Measurements from ENCODE around the gene SPATA32. TPM values are rescaled to one million over a fixed set of nuclear protein-coding genes. Genes with fewer than 3 reads are reported as not detected.

Gene SPATA32
- total RNA-seq, 2 donors from 2014 or later: 0.62 to 0.81 TPM

GRCh38 chr17:45230787-45231480 is 31.0 kb downstream of the SPATA32 start:
- H3K4me3 Mint-ChIP-seq: peak overlapping the region; percentile 90
- peak; percentile 54 for DNase-seq (ENCODE audit: low spot score)
- H3K27ac Mint-ChIP-seq: peak overlapping the region; percentile 100
- H3K27me3 Mint-ChIP-seq: no peaks in the 10 kb centered on the region
- H3K9me3 Mint-ChIP-seq: no peaks in the 10 kb centered on the region
- peaks cover 10% of the 10 kb centered on the region for H3K36me3 Mint-ChIP-seq
- peaks cover 73 to 76% of the 10 kb centered on the region in 2 donors for H3K4me1 Mint-ChIP-seq (ENCODE audit: low read depth in 2 of 2)
- no peak for ATAC-seq

GRCh38 chr17:45230410-45230786 is 31.5 kb downstream of the SPATA32 start:
- no peaks in the 10 kb centered on the region for H3K27me3 Mint-ChIP-seq
- peaks cover 10% of the 10 kb centered on the region for H3K36me3 Mint-ChIP-seq
- H3K4me1 Mint-ChIP-seq (ENCODE audit: low read depth in 2 of 2): peaks cover 72 to 76% of the 10 kb centered on the region in 2 donors
- ATAC-seq: no peak
- H3K27ac Mint-ChIP-seq: peak overlapping the region; percentile 100
- H3K4me3 Mint-ChIP-seq: peak overlapping the region; percentile 90
- H3K9me3 Mint-ChIP-seq: no peaks in the 10 kb centered on the region
- no peak for DNase-seq (ENCODE audit: low spot score)

GRCh38 chr17:45229681-45230409 is 32.0 kb downstream of the SPATA32 start:
- Mint-ChIP-seq H3K9me3 (no peaks in the 10 kb centered on the region), H3K4me1 (ENCODE audit: low read depth in 2 of 2) (peaks cover 72 to 76% of the 10 kb centered on the region in 2 donors), H3K36me3 (peaks cover 5% of the 10 kb centered on the region), H3K27me3 (no peaks in the 10 kb centered on the region), H3K4me3 (peak overlapping the region; percentile 90), H3K27ac (peak overlapping the region; percentile 100)
- ATAC-seq (peak; percentile 24 to 67), DNase-seq (ENCODE audit: low spot score) (peak; percentile 89)

- no peaks in the 10 kb centered on the region for H3K27me3 Mint-ChIP-seq
- peak overlapping the region; percentile 100 for H3K27ac Mint-ChIP-seq
- no peaks in the 10 kb centered on the region for H3K9me3 Mint-ChIP-seq
- DNase-seq (ENCODE audit: low spot score) (peak; percentile 97), ATAC-seq (peak; percentile 70 to 81)
- peak overlapping the region; percentile 90 for H3K4me3 Mint-ChIP-seq
- peaks cover 76 to 80% of the 10 kb centered on the region in 2 donors for H3K4me1 Mint-ChIP-seq (ENCODE audit: low read depth in 2 of 2)
- H3K36me3 Mint-ChIP-seq: peaks cover 5% of the 10 kb centered on the region
Measured at GRCh38 chr17:45228763-45229539, 32.9 kb downstream of the SPATA32 start.

GRCh38 chr17:45227926-45228762 is 33.8 kb downstream of the SPATA32 start:
- Mint-ChIP-seq H3K9me3 (no peaks in the 10 kb centered on the region), H3K27me3 (no peaks in the 10 kb centered on the region), H3K27ac (peak overlapping the region; percentile 100), H3K36me3 (peaks cover 5% of the 10 kb centered on the region), H3K4me3 (peak overlapping the region; percentile 90), H3K4me1 (ENCODE audit: low read depth in 2 of 2) (peaks cover 77 to 81% of the 10 kb centered on the region in 2 donors)
- ATAC-seq (no peak), DNase-seq (ENCODE audit: low spot score) (peak; percentile 60)

- H3K4me1 Mint-ChIP-seq (ENCODE audit: low read depth in 2 of 2): peaks cover 70 to 79% of the 10 kb centered on the region in 2 donors
- peaks cover under 1% of the 10 kb centered on the region for H3K36me3 Mint-ChIP-seq
- DNase-seq (ENCODE audit: low spot score) (no peak), ATAC-seq (peak in 1 of 2 donors; percentile 17)
- no peaks in the 10 kb centered on the region for H3K27me3 Mint-ChIP-seq
- no peaks in the 10 kb centered on the region for H3K9me3 Mint-ChIP-seq
- peak overlapping the region; percentile 90 for H3K4me3 Mint-ChIP-seq
- peak overlapping the region; percentile 100 for H3K27ac Mint-ChIP-seq
Measured at GRCh38 chr17:45227101-45227925, 34.6 kb downstream of the SPATA32 start.

- no peaks in the 10 kb centered on the region for H3K36me3 Mint-ChIP-seq
- ATAC-seq: no peak
- peak overlapping the region; percentile 90 for H3K4me3 Mint-ChIP-seq
- no peaks in the 10 kb centered on the region for H3K27me3 Mint-ChIP-seq
- peaks cover 64 to 73% of the 10 kb centered on the region in 2 donors for H3K4me1 Mint-ChIP-seq (ENCODE audit: low read depth in 2 of 2)
- DNase-seq (ENCODE audit: low spot score): no peak
- peak overlapping the region; percentile 100 for H3K27ac Mint-ChIP-seq
- no peaks in the 10 kb centered on the region for H3K9me3 Mint-ChIP-seq
Measured at GRCh38 chr17:45226576-45226975, 35.3 kb downstream of the SPATA32 start.

GRCh38 chr17:45225964-45226530 is 35.8 kb downstream of the SPATA32 start:
- peak; percentile 84 for ATAC-seq
- Mint-ChIP-seq H3K4me1 (ENCODE audit: low read depth in 2 of 2) (peaks cover 64 to 73% of the 10 kb centered on the region in 2 donors), H3K4me3 (peak overlapping the region; percentile 90), H3K27ac (peak overlapping the region; percentile 100), H3K27me3 (no peaks in the 10 kb centered on the region), H3K36me3 (no peaks in the 10 kb centered on the region), H3K9me3 (no peaks in the 10 kb centered on the region)
- DNase-seq (ENCODE audit: low spot score): peak; percentile 99

GRCh38 chr17:45225051-45225700 is 36.7 kb downstream of the SPATA32 start:
- Mint-ChIP-seq H3K36me3 (no peaks in the 10 kb centered on the region), H3K9me3 (no peaks in the 10 kb centered on the region)
- DNase-seq (ENCODE audit: low spot score): no peak

GRCh38 chr17:45224671-45225050 is 37.2 kb downstream of the SPATA32 start:
- H3K4me3 Mint-ChIP-seq: peak overlapping the region; percentile 90
- no peaks in the 10 kb centered on the region for H3K36me3 Mint-ChIP-seq
- ATAC-seq (no peak), DNase-seq (ENCODE audit: low spot score) (no peak)
- peak overlapping the region; percentile 100 for H3K27ac Mint-ChIP-seq
- H3K27me3 Mint-ChIP-seq: no peaks in the 10 kb centered on the region
- no peaks in the 10 kb centered on the region for H3K9me3 Mint-ChIP-seq
- H3K4me1 Mint-ChIP-seq (ENCODE audit: low read depth in 2 of 2): peaks cover 66 to 74% of the 10 kb centered on the region in 2 donors

More at GRCh38 chr17:45225051-45225700, 36.7 kb downstream of the SPATA32 start:
- peaks cover 66 to 74% of the 10 kb centered on the region in 2 donors for H3K4me1 Mint-ChIP-seq (ENCODE audit: low read depth in 2 of 2)
- no peak for ATAC-seq
- peak overlapping the region; percentile 90 for H3K4me3 Mint-ChIP-seq
- peak overlapping the region; percentile 100 for H3K27ac Mint-ChIP-seq
- H3K27me3 Mint-ChIP-seq: no peaks in the 10 kb centered on the region

GRCh38 chr17:45223539-45224528 is 38.1 kb downstream of the SPATA32 start:
- H3K9me3 Mint-ChIP-seq: no peaks in the 10 kb centered on the region
- ATAC-seq (peak; percentile 4 to 10), DNase-seq (ENCODE audit: low spot score) (peak; percentile 74)
- H3K4me1 Mint-ChIP-seq (ENCODE audit: low read depth in 2 of 2): peaks cover 68 to 71% of the 10 kb centered on the region in 2 donors
- H3K36me3 Mint-ChIP-seq: no peaks in the 10 kb centered on the region
- H3K4me3 Mint-ChIP-seq: peak overlapping the region; percentile 90
- H3K27ac Mint-ChIP-seq: peak overlapping the region; percentile 100
- H3K27me3 Mint-ChIP-seq: no peaks in the 10 kb centered on the region
